Measurements from ENCODE around the gene TXNRD1.
"Not testable (repeated sequence)": the region's sequence is repeated elsewhere in the genome, so short reads cannot be mapped to it uniquely, and the experiment has no call there.

Gene TXNRD1

DNA sequence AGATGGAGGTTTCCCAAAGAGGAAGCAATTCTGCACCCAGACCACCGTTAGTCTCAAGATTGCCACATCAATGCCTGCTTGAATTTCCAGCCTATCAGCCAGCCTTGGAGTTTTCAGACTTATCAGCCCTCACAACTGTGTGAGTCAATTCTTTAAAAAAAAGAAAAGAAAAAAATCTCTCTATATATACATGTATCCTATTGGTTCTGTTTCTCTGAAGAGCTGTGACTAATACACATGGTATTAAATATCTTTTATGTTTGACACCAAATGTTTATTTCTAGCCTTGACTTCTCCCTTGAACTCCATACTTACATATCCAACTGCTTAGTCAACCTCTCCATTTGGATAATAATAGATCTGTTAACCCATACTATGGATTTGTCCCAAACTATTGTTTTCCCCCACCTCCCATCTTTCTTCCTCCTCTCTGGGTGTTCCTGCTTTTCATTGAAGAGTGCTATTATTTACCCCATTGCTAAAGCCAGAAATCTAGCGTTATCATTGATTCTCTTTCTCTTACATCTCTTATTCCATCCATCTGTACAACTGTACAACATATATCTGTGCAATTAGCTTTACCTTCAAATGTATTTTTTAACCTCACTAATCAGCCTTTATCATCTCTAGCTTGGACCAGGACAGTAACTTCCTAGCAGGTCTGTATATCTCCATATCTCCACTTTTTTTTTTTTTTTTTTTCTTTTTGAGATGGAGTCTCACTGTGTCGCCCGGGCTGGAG, 65.3 kb downstream of the TXNRD1 start:
- DNase-seq (ENCODE audit: low spot score): no peak

DNA sequence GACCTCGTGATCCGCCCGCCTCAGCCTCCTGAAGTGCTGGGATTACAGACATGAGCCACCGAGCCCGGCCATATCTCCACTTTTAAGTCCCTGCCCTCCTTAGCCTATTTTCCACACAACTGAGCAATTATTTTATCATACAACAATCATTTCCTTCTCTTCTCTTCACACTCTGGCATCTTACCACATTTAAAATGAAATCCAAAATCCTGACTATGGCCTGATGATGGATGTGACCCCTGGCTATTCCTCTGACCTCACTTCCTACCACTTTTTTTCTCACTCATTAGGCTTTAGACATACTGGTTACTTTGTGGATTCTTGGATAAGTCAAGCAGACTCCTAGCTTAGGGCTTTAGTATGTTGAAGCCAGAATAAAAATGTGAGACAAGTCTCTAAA, 66.1 kb downstream of the TXNRD1 start:
- DNase-seq (ENCODE audit: low spot score): no peak

DNA sequence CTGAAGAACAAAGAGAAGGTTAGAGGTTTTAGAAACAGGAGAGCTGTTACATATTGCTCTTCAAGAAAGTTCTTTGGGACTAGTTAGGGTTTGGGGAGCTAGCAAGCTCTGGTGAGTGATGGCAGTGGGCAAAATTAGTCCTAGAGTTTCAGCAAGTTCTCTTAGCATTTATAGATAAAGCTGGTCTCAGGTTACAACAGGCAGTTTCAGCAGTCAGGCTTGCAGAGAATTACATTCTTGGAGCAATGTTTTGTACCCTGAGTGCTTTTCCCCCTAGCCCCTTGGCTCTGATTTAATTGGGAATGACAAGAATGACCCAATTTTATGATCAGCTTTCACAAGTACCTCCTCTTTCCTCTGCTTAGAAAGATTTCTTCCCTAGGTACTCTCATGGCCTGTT, 66.5 kb downstream of the TXNRD1 start:
- no peak for DNase-seq (ENCODE audit: low spot score)

DNA sequence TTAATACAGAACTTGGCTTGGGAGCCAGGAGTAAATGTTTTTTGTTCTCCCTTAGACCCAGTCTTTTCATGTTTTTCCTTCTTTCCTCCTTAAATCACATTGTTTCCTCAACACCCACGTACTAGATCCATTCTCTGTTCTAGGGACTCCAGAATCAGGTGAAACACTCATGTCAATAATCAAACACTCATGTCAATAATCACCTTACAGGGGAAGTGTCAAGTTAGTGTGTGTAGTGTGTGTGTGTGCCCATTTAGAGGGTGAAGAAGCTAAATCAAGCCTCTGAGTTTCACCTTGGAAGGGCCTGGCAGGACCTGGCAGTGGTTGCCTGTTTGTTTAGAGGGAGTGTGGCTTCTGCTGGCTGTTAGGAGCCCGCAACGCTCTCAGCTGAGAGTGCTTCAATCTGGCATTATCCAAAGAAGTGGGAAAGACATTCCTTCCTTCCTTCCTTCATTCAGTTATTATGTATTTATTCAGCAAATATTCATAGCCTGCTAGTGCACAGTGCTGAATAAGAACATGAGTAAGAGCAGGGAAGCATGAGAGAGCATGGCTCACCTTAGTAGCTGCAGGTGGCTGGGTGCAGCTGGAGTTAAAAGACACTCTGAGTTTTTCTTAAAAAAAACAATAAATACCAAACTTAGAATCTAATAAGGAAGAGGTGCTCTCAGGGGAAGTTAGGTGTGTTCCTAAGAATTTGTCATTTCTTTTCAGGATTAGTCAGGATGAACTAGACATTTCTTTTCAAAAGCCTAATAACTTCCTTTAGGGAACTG, 70.3 kb downstream of the TXNRD1 start:
- DNase-seq (ENCODE audit: low spot score): no peak

DNA sequence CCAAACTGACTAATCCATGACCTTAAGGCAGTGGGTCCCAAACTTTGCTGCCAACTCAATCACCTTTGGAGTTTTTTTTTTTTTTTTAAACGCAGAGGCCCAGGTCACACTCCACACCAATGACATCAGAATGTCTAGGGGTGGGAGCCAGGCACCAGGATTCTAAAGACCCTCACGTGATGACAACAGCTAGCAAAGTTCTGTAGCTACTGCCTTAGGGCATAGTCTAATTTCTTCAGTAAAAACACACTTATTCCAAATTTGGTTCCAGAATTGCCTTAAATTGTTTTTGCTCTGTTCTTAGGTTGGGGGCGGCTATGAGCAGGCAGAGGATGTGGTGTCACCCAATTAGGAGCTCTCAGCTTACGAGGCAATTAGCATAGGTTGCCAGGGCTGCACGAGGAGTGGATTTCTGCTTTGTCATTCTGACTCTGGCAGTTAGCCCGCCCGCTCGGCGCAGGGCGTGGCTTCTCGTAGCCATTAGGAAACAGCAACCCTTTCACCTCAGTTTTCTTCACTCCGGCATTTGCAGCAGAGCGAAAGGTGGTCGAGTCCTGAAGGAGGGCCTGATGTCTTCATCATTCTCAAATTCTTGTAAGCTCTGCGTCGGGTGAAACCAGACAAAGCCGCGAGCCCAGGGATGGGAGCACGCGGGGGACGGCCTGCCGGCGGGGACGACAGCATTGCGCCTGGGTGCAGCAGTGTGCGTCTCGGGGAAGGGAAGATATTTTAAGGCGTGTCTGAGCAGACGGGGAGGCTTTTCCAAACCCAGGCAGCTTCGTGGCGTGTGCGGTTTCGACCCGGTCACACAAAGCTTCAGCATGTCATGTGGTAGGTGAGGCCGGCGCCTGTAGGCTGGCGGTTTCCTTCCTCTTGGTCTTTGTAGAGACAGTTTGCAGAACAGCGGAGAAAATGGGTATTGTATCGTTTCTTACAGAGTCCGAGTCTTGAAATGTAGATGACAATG, 71.2 kb downstream of the TXNRD1 start:
- DNase-seq (ENCODE audit: low spot score): peak; percentile 94

DNA sequence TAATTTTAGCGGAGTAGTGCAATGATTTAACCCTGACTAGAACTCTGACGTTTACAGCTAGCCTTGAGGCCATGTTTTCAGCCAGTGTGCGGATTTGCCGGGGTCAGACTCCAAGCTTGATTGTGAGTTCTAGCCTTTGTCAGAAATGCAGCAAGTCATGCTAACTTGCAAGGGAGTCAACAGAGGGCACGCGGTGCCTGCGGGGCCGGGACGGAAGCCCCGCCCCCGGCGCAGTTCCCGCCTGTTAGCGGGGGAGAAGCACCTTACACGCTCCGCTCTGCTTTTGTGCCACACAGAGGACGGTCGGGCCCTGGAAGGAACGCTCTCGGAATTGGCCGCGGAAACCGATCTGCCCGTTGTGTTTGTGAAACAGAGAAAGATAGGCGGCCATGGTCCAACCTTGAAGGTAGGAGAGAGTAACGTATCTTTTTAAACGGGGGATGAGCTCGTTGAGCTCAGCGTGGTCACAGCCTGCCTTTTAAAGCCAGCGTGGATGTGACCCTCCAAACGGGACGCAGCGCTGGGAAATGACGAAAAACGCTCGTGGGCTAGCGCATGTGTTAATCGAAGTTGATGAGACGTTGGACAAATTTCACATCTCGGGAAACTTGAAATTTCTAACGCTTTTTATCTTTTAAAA, 73.2 kb downstream of the TXNRD1 start:
- DNase-seq (ENCODE audit: low spot score): peak; percentile 96

DNA sequence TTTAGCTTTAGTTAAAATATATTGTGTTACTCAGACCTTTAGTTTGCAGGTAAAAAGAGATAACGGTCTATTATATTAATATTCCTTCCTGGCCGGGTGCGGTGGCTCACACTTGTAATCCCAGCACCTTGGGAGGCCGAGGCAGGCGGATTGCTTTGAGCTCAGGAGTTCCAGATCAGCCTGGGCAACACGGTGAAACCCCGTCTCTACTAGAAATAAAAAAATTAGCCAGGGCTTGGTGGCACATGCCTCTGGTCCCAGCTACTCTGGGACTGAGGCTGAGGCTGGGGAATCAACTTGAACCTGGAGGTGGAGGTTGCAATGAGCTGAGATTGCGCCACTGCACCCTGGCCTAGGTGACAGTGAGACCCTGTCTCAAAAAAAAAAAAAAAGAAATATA, 74.7 kb downstream of the TXNRD1 start:
- no peak for DNase-seq (ENCODE audit: low spot score)

DNA sequence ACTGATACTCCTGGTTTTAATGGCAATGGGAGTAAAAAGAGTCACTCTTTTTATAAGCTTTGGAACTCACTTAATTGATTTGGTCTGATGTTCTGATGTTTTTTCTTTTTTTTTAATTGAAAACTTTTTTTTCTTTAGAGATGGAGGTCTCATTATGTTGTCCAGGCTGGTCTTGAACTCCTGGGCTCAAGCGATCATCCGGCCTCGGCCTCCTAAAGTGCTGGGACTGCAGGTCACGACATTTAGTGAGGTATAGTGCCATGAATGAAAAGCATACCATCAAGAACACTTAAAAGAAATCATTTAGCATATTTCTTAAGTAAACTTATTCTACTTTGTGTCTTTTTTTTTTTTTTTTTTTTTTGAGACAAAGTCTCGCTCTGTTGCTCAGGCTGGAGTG, 75.3 kb downstream of the TXNRD1 start:
- no peak for DNase-seq (ENCODE audit: low spot score)

DNA sequence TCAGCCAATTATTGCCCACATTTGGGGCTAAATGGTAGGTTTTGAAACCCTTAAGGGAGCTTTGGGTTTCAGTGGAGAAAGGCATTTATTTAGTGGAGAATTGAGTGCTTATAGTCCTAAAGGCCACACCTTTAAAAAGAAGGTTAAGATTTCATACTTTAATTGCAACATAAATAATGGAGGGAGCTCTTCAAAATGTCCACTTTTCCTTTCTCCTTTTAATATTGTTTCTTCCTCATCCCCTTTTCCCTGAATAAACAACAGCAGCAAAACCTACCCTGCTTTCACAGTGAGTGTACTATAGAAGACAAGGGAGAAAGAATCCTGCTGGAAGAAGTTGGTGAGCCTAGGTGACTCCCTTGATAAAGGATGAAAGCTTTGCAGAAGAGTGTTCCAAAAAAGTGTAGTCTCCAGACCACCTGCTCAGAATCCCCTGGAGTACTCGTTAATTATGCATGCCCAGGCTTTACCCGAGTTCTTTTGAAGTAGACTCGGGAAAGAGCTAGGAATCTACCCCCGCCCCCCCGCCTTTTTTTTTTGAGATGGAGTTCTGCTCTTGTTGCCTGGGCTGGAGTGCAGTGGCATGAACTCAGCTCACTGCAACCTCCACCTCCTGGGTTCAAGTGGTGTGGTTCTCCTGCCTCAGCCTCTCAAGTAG, 76.4 kb downstream of the TXNRD1 start:
- DNase-seq (ENCODE audit: low spot score): no peak

DNA sequence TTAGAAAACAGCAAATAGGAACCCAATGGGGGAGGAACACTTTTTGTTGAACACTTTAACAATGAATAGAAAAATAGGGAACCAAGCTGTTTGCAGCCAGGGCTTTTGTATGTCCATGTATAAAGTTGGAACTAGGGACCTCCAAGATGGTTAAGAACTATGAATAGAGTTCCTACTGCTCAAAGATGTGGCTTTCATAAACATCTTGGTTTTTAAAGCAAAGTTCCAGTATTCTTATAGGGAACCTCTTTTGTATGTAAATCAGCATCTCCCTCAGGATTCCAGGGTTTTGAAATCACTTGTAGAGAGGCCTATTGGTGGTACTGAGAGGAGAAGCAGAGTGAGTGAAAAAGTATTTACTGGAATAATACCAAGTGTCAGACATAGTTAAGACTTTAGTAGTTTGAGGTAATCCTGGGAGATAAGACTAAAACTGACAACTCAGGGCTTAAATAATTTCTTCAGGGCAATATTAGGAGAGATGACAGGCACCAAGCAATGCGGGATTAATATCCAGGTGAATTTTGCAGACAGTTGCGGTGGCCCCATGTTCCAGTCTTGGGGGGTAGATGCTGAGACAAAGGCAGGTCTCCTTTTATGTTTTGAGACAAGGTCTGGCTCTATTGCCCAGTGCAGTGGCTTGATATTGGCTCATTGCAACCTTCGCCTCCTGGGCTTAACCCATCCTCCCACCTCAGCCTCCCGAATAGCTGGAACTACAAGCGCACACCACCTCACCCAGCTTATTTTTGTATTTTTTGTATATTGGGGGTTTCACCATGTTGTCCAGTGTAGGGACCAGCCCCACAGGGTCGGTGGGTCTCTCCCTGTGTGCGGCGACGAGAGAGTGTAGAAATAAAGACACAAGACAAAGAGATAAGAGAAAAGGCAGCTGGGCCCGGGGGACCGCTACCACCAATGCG, 77.6 kb downstream of the TXNRD1 start:
- DNase-seq (ENCODE audit: low spot score): no peak

DNA sequence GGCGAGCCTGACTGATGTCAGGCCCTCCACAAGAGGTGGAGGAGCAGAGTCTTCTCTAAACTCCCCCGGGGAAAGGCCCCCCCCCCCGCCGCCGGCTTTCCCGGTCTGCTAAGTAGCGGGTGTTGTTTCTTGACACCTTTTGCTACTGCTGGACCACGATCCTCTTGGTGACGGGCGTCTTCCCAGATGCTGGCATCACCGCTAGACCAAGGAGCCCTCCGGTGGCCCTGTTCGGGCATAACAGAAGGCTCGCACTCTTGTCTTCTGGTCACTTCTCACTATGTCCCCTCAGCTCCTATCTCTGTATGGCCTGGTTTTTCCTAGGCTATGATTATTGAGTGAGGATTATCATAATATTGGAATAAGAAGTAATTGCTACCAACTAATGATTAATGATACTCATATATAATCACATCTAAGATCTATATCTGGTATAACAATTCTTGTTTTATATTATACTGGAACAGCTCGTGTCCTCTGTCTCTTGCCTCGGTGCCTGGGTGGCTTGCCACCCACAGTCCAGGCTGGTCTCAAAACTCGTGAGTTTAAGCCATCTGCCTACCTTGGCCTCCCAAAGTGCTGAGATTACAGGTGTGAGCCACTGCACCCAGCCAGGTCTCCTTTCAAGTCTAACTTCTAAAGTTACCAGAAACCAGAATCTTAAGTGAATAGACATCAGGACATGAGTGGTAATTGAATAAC, 78.7 kb downstream of the TXNRD1 start:
- DNase-seq (ENCODE audit: low spot score): not testable (repeated sequence)

DNA sequence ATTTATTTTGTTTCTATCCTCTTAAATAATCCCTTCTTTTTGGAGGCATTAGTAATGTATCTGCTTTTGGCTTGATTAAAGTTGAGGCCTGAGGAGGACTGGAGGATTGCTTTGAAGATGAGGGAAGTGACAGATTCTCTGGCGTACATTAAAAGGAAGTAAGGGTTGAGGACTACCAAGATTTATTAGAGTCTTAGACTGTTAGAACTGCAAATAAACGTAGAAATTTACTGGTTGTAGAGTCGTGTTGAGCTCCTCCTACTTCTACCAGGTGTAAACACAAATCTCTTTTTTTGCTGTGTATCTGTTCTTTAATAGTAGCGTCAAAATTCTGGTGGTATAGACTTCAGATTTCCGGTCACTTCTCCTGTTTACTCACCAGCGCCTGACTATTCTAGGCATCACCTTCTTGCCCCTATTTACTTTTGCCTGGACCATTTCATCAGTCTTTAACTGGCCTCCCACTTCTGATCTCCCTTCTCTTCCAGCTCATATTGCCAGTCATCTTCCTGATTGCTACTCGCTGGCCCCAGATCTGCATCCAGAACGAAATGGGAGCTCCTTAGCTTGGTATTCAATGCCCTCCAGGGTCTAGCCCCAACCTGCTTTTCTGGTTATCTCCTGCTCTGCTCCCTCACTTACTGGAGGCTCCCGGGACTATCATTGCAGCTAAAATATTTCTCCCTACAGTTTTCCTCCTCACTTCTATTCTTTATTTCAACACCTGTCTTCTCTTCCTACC, 79.5 kb downstream of the TXNRD1 start:
- no peak for DNase-seq (ENCODE audit: low spot score)

DNA sequence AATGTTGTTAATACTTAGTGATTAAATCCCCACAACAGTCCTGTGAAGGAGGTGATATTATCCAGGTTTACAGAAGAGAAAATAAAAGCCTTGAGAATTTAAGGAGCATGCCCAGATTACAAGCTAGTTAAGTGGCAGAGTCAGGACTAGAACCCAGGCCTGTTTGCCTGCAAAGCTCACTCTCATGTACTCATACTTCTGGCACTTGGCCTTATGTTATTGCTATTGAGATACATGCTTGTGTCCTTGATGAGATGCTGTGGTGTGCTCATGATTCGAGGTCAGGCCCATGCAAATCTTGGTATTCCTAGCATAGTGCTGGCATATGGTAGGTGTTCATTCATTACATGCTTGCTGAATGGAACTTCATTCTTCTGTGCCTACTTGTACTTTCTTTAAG, 80.4 kb downstream of the TXNRD1 start:
- DNase-seq (ENCODE audit: low spot score): no peak

DNA sequence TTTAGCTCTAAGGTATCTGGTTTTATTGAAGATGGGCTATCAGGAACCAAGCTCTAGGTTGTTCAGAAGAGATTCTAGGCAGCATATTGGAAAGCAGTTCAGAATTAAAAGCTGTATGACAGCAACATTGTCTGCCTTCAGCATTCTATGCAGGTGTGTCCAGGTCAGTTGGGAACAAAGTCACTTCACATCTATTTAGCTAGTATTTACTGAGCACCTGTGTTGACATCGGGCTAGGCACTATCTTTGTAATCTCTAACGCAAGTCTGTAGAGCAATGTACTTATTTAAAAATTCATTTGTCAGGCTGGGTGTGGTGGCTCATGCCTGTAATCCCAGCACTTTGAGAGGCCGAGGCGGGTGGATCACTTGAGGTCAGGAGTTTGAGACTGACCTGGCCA, 81.1 kb downstream of the TXNRD1 start:
- no peak for DNase-seq (ENCODE audit: low spot score)

DNA sequence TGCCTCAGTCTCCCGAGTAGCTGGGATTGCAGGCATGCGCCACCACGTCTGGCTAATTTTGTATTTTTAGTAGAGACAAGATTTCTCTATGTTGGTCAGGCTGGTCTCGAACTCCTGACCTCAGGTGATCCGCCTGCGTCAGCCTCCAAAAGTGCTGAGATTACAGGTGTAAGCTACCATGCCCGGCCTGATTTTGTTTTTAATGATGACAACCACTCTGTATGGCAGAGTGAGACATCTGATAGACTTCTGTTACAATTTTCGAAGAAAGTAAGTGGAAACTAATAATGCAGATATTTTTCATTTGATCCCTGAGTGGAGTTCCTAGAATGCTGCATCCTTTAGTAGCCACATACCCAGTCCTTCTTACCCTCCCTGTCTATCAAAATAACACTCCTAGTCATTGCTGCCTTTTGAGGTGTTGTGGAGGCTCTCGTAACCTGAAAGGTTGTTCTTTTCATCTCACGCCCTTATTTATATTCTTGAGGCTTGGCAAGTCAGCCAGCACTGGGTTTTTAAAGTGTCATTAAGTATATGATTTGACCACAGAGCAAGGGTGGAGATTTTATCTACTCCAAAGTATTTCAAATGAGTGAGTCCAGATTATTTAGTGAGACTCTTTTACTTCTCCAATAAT, 82.0 kb downstream of the TXNRD1 start:
- DNase-seq (ENCODE audit: low spot score): no peak

DNA sequence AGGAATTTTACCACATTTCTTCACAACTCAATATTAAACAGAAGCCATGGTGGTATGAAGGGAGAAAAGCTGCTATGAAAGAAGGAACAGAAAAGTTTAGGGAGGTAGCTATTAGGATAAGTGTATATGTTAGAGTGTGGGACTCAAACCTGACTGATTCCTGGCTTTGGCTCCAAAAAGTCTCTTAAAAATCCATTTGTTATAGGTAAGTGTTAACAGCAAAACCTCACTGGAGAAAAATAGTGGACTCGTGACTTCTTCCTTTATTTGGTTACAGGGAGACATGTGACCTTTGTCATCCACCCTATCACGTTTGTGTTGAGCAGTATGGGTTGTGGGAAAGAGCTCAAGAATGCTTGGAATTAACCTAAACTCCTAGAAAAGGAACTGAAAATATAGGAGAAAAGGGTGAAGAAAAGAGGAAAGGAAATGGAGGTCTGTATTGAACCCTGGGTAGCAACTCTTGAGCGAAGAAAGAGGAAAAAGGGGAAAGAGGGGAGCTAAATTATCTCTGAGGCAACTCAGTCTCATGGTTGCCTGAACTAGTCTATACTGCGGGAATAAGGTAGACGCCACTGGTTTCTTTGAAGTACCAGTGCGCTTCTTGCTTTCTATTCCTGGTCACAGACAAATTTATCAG, 84.4 kb downstream of the TXNRD1 start:
- no peak for DNase-seq (ENCODE audit: low spot score)

DNA sequence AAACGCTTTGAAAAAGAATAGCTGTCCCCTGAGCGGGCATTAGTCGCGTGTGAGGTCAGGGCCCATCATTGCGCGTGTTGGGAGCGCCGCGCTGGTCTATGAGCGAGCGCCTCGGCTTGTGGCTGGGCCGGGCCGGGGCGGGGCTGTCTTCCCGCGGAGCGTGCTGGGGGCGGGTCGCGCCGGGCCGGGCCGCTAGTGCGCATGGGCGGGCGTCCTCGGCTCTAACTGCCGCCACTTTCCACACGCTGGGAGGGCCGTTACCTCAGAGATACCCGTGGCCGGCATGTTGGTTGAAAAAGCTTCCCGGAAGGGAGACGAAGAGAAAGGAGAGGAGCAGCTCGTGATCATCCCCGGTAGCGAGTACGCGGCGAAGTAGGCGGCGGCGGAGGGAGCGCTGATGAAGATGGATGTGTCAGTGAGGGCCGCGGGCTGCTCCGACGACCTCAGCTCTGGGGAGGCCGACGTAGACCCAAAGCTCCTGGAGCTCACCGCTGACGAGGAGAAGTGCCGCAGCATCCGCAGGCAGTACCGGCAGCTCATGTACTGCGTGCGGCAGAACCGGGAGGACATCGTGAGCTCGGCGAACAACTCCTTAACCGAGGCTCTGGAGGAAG, 88.1 kb downstream of the TXNRD1 start, which contains the start of gene EID3:
Gene EID3 (plus strand): TSS at position 202 of the 614 bp plus-strand sequence. CDS start 196 bp downstream, at position 398.
- peak; percentile 93 for DNase-seq (ENCODE audit: low spot score)
